OCI-LY7 (cell line): ENCODE data around the gene CARHSP1.

Source experiments
- CTCF ChIP-seq: fragments of 200-600 bp; sonication (generic); conservative IDR thresholded peaks from 2 replicates; pipeline ENCODE4 v1.5.1; 2014; ENCODE audit warnings: mild to moderate bottlenecking, antibody characterized with exemption, low read length, moderate library complexity, mixed read lengths
- EZH2phosphoT487 ChIP-seq: fragments of 200-600 bp; sonication (generic); IDR thresholded peaks from 2 replicates; pipeline ENCODE4 v1.6.1; 2018; ENCODE audit warnings: low read depth, borderline replicate concordance, mild to moderate bottlenecking, mixed run types, antibody characterized with exemption, low read length, moderate library complexity, mixed read lengths

DNA sequence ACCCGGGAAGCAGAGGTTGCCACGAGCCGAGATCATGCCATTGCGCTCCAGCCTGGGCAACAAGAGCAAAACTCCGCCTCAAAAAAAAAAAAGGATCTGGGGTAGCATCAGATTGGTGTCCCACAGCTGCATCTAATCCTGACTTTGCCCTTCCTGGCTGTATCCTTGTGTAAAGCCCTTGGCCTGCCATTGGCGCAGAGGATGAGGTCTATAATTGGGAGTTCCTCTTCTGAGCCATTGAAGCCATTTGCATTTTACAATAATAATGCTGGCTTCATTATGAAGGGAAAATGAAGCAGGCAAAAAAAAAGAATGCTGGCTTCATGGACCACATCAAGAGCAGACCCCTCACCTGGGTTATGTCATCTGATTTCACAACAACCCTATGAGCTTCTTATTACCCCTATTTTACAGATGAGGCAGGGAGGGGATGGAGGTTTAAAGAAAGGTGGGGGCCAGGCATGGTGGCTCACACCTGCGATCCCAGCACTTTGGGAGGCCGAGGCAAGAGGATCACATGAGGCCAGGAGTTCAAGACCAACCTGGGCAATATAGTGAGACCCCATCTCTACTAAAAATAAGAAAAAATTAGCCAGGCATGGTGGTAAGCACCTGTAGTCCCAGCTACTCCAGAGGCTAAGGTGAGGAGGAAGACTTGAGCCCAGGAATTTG is 12.2 kb upstream of the CARHSP1 start:
- no peak for TF ChIP-seq CTCF
- no peak for TF ChIP-seq EZH2phosphoT487
